GM21786 (cell line): ENCODE data around the gene DAPK1.
A peak's percentile ranks its signal among the peaks of the same experiment; 100 is the strongest.
"Not testable (repeated sequence)": the region's sequence is repeated elsewhere in the genome, so short reads cannot be mapped to it uniquely, and the experiment has no call there.

Source experiments
- ATAC-seq: cut with Tn5 transposase; IDR thresholded peaks from one replicate; pipeline ENCODE4 v1.9.1; 2021; ENCODE audit not compliant: unreplicated experiment

Gene DAPK1

DNA sequence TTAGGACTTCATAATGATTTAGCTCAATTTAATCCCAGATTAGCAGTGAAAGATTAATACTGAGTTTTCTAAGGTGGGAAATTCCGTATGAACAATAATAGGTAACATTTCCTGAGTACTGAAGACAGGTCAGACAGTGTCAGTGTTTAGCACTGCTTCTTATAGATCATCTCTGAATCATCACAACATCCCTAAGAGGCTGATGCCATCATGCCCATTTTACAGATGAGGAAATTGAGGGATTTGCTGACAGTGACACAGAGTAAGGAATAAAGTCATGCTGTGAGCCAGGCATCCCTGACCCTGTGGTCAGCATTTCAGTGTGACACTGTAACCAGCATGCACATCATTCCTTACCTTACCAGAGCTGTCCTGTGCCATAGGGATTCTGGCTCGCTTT is 44.5 kb downstream of the DAPK1 start:
- no peak for ATAC-seq

DNA sequence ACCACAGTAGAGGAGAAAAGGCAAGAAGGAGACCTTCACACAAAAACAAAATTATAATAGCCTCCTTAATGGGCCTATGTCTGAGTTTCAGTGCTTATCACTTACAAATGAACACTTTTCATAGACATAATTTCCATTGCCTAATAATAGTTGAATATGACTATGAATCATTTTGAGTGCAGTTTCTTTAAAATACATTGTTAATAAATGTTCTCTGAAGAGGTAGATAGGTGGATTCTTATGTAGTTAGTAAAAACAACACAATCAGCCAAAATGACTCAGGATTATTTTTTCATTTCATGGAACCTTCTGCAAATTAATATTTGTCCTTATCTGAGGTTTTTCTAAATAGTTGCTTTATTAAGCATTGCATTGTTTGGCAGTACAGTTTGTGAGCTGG is 45.6 kb downstream of the DAPK1 start:
- no peak for ATAC-seq

DNA sequence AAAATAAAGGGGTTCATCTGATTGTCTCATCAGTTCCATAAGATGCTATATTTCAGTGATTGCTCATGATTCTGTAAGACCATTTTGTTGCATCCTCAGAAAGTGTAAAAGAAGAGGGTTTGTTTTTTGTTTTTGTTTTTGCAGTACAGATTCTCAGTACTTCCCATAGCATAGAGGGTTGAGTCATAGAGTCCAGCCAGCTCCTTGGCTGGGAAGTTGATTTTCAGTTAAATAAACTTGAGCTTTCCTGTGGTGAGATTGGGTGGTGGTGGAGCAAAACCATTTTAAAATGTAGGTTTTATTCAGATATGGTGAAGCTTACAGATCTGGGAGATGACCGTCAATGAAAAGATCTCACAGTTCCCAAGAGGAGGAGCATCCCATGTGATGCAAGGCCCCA is 48.2 kb downstream of the DAPK1 start:
- no peak for ATAC-seq

DNA sequence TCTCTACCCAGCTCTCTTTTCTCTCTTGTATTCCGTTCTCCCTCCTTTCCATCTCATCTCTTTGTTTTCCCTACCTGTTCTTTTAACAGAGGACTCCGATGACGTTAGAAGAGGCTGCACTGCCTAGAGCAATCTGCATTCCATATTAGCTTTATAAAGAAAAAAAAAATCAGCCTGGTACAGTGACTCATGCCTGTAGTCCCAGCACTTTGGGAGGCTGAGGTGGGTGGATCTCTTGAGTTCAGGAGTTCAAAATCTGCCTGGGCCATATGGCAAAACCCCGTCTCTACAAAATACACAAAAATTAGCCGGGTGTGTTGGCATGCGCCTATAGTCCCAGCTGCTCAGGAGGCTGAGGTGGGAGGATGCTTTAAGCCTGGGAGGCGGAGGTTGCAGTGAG is 49.0 kb downstream of the DAPK1 start:
- ATAC-seq = no peak

DNA sequence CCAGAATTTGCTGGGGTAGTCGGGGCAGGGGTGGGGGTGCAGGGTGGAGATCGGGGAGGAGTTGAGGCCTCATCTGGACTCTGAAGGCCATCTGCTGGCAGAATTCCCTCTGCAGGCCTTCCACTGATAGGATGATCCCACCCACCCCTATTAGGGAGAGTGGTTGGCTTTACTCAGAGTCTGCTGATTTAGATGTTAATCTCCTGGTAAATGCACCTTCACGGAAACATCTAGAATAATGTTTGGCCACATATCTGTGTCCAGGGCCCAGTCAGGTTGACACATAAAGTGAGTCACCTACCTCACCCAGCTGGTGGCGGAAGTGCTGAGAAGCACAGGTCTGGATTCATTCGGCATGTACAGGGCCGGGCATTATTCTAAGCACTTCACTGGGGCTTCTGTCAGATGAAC is 50.0 kb downstream of the DAPK1 start:
- ATAC-seq = no peak

DNA sequence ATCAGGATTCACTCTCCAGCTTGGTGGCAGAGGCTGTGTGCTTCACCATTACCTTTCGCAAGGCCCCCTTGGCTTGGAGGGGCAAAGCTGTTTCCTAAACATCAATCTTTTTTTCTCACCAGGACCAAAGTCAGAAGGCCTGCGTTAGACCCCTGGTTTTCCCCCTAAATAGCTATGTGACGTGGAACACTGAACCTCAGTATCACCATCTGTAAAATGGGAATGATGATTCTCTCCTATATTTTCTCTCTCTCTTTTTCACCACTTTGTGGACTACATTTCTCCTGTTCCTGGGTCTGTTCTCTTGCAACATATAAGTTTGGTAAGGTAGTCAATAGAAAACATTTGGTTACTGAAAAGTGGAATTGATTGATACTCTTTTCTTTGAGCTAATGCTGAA is 50.5 kb downstream of the DAPK1 start:
- no peak for ATAC-seq

DNA sequence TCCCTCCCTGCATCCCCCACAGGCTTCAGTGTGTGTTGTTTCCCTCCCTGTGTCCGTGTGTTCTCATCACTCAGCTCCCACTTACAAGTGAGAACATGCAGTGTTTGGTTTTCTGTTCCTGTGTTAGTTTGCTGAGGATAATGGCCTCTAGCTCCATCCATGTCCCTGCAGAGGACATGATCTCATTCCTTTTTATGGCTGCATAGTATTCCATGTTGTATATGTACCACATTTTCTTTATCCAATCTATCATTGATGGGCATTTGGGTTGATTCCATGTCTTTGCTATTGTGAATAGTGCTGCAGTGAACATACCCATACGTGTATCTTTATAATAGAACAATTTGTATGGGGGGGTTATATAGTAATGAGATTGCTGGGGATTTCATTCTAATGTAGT is 51.4 kb downstream of the DAPK1 start:
- ATAC-seq = not testable (repeated sequence)

DNA sequence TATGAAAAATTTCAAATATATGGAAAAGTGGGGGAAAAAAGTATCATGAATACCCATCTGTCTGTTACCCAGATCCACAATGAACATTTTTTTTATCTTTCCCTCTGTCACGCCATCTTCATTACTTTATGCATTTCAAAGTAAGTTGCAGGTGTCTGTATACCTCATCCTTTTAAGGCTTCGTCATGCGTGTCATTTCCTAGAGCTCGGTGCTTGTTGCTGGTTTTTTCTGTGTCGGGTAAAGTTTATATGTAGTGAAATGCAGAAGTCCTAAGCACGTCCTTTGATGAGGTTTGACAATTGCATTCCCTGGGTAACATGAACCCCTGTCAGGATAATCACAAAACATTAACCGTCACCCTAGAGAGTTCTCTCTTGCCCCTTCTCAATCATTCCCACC is 52.1 kb downstream of the DAPK1 start:
- no peak for ATAC-seq

DNA sequence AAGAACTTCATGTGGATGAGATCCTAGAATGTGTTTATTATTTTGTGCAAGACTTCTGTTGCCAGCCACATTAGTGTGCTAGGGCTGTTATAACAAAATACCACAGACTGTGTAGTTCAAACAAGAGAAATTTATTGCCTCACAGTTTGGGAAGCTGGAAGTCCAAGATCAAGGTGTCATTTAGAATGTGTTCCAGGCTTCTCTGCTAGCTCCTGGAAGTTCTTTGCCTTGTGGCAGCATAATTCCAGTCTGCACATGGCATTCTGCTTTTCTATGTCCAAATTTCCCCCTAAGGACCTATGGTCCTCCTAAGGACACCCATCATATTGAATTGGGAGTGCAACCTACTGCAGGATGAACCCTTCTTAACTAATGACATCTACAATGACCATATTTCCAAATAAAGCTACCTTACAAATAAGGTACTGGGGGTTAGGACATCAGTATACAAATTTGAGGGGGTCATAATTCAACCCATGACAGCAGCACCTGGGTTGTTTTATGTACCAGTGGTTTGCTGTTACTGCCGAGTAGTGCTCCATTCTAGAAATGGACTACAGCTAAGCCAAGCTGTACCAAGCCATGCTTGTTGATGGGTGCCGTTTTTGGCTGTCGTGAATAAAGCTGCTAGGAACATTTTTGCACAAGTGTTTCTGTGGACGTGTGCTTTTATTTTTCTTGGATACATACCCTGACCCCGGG is 52.7 kb downstream of the DAPK1 start:
- ATAC-seq = no peak

DNA sequence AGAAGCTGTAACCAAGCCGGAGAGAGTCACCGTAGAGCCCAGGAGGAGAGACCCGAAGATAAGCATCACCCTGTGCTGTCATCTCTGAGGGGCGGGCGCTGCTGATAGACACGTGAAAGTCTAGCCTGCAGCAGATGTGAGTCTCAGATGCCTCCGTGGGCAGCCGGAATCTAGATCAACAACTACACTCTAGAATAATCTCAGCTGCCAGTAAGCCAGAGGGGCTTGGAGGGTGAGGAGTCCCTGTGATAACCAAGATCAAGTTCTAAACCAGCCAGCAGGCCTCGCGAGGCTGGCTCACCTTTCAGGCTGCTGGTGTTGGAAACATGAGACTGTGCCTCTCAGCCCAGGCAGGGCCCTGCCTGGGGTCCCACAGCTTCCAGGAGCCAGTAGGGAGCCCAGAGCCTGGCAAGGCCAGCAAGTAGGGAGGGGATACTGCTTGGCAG is 54.1 kb downstream of the DAPK1 start:
- ATAC-seq = no peak

DNA sequence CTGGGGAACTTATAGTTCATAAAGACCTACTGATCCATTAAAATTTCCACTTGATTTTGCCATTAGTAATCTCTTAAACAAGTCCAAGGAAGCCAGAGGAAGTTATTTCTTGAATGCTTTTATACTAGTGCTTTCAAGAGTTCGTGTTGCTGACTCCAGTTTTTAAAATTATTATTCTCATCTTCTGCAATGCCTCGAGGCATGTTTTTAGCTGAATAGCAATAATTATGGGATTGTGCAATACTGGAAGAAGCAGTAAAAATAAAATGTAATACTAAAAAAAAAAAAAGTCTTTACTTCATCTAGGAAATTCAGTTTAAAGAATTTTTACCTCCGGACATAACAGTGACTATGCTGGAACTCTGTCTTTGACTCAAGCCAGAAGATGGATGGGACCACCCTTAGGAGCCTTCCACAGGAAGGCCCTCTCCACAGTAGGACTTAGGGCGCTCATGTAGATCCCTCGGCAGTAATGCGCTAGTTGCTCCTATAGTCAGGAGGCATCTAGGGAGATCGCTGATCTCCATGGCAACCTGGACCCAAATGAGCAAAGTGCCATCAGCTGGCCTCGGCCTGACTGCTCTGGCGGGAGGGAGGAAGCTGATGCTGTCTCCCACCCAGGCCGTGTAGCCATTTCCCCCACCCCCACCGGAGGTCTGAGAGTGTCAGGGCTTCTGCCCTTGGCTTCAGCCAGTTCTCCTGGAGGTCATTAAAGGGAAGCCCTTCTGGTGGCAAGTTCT is 56.7 kb downstream of the DAPK1 start:
- no peak for ATAC-seq

DNA sequence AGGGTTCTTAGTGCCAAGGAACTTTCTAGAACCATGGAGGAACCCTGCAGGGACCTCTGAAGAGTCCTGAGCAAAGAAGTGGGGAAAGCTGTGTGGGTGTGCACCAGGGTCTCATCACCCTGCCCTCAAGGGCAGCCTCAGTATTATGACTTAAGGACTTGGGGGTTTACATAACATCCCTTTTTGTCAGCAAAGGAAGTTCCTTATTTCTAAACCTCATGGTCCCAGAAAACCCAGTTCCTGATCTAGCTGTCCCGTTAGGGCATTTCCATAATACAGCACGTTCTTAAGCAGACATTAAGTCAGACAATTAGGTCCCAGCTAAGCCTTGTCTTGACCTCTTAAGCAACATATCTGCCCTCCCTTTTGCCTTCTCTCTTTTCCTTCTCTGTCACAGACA is 57.3 kb downstream of the DAPK1 start:
- no peak for ATAC-seq

DNA sequence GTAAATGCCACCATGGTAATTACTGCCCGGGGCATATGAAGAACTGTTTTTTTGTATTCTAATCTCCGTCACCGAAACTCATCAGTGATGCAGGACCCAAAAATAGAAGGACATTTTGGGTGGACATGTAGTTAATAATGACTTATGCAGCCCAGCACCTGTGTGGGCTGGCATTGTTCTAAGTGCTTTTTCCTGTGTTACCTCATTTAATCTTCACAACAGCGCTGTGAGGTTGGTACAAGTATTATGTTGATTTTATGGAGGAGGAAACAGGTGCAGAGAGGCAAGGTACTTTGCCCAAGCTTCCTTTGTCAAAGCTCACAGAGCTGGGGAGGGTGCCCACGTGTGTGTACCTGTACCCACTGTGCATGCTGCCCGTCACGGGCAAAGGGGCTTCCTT is 58.4 kb downstream of the DAPK1 start:
- ATAC-seq = no peak

DNA sequence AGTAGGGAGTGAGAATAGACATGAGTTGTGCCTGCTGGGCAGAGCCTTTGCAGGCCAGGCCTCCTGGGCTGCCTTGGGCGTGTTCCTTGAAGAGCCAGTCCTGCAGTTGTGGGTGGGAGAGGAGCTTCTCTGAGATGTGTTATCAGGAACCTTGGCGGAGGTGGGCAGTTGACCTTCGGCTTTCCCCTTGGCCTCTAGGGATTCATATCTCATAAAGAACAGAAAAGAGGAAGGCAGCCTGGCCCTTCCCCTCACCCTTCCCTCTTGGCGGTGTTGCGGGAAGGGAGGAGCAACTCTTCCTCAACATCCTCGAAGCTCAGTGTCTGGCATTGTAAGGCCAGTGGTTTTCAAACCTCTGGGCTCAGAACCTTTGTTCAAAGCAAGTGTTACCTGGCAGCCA is 59.2 kb downstream of the DAPK1 start:
- no peak for ATAC-seq

DNA sequence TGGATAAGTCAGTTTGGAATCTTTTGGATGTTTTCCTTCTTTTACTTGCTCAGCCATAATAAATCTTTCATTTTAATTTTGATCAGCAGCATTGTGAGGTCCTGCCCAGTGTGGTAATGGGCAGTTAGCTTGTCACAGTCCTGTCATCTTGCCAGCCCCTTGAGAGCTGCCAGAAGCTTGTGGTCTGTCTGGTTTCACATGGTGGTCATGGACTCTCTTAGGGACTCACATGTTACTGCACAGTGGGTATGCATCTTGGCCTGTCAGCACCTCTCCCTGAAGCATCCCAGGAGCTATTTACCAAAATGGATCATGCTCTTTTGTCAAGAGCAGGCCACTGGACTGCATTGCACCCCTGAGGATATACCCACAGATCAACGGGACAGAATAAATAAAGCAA is 60.3 kb downstream of the DAPK1 start:
- ATAC-seq = peak; percentile 51

DNA sequence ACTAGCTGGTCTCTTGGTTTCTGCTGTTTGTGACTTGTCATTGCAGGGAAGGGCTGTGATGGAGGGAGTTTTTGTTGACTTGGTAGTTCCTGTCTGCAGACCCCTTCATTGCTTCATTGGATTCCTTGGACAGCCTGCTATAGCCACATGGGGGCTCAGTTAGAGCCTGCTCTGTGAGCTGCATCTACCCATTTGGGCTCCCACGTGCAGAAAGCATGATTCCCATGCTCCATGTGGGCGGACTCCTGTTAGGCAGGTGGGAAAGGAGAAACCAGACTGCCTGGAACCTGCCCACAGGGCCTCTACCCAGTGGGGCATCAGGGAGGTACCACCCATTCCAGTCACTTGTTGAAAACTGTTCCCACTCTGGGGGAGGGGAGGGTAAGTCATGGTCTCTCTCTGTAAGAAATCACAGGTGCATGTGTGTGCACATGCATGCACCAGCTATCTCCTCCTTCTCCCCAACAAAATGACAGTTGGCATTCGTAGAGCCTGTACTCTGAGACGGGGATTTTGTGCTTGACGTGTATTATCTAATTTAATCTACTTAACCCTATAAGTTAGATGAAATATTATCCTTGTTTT is 61.0 kb downstream of the DAPK1 start:
- ATAC-seq = no peak

DNA sequence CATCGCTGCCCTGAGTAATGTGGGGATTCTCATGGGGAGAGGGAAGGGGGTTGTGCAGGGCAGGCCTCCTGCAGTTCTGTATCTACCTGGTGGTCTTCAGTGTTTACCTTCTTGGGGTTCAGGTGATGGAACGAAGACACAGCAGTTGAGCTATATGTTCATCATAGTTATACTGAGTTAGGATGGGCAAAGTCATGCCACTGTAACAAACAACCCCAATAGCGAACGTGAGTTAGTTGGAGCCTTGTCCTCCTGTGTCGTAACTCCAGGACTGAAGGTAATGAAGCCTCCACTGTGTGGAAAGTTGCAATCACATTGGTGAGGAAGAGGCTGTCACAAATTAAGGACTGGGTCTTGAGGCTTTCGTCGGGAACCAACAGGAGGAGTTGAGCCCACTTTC is 64.4 kb downstream of the DAPK1 start:
- ATAC-seq = no peak

DNA sequence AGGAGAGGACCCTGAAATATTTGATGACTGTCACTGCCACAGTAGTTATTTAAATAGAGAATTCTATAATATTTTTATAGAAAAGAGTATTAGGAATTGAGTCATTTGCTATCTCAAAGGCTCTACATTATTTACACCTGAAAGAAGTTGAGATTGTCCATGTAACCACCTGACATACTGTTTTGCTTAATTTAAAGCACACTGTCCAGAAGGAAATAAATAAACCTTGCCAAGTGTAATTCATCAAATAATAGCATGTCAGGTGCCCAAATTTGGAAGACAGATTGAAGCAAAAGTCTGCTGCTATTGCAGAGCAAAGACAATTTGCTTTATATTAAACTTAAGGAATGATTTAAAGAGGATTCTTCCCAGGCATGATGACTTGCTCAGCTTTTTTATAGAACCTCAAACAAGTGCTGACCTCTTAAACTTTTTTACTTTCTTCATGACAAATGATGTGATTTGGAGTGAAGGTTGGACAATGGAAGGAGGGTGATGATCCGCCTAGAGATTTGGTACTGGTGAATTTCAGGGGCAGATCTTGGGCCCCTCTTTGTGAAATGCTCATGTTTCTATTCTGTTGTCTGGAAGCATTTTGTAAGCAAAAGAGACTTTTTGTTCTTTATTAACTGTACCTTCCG is 65.0 kb downstream of the DAPK1 start:
- ATAC-seq = no peak

DNA sequence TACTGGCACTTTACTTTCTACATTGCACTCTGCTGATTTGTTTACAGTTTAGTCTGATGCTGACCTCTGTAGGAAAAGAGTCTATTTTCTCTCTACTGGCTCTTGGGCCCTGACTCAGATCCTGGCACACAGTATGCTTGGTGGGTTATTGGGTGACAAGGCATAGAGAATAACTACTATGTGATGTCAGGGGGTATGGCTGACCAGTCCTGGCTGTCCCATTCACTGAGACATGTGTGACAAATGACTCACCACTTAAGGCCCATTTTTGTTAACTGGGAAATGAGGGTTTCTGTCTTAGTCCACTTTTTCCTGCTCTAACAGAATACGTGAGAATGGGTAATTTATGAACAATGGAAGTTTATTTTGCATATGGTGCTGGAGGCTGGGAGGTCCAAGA is 66.4 kb downstream of the DAPK1 start:
- no peak for ATAC-seq

DNA sequence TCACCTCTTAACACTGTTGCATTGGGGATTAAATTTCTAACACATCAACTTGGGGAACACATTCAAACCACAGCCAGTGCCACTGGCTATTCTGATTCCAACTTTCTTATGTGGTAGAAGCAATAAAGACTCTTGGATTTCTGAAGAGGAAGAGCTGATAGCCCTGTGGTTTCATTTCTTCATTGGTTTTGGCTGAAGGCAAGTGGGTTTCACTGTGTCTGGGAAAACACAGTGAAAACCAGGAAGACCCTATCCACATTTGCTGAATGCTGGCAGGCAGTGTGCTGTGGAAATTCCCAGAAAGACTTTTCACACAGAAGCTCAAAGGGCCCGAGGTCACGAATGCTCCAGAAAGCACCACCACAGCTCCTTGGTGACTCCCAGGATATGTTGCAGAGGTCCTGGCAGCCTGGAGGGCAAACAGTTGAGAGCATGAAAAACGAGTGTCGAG is 67.1 kb downstream of the DAPK1 start:
- no peak for ATAC-seq

DNA sequence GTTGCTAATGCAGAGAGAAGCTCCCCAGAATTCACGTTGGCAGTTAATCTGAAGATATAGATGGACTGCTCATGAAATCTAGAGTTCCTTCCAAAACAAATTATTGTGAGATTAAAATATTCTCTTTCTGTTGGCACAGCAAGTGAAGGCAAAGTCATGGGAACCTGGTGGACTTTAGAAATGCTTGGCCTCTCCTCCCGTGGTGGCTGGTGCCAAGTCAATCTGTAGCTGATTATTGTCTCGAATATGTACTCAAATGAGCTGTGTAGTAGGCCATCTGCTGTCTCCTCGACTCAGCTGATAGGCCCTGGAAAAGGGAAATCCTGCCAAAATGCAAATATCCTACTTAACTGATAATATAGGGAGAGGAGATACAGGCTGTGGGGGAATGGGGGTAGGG is 69.3 kb downstream of the DAPK1 start:
- no peak for ATAC-seq

DNA sequence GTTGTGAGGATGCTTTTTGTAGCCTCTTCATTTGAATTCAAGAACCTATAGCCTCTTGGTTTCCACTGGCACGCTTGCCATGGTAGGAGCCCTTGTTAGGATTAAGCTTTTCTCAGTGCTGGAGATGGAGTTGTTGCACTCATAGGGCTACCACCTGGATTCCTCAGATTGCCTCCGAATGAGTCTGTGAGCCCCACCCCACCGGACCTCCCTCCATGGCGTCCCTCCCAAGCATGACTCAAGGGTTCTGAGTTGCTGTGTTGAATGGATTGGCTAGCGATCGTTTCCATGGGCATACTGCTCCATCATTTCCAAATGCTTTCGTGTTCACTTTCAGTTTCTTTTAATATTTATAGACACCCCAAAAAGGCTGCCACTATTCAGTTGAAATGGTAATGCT is 69.9 kb downstream of the DAPK1 start:
- ATAC-seq = no peak
